RKO (cell line): ENCODE results near the gene CCDC8.
"Not testable (repeated sequence)": the region's sequence is repeated elsewhere in the genome, so short reads cannot be mapped to it uniquely, and the experiment has no call there.

Experiments
- DNase-seq: peaks from one replicate; pipeline ENCODE4 v3.0.0-alpha.2; 2016; ENCODE audit warnings: low spot score

CCDC8 gene

DNA sequence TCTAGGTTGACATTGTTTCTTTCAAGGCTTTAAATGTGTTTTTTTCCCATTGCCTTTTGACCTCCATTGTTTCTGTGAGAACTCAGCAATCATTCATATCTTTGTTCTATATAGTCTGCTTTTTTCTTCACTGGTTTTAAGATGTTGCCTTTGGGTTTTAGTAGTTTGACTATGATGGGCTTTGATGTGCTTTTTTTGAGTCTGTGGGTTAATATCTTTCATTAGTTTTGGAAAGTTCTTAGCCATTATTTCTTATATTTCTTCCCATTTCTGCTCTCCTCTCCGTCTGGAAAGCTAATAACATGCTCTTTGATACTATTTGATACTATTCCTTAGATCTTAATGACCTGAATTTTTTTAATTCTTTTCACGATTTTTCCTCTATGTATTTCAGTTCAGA, 32.7 kb downstream of the CCDC8 start:
- DNase-seq, result no peak

GRCh38 chr19:46378268-46378667, 35.1 kb downstream of the CCDC8 start:
- DNase-seq, result no peak

DNA sequence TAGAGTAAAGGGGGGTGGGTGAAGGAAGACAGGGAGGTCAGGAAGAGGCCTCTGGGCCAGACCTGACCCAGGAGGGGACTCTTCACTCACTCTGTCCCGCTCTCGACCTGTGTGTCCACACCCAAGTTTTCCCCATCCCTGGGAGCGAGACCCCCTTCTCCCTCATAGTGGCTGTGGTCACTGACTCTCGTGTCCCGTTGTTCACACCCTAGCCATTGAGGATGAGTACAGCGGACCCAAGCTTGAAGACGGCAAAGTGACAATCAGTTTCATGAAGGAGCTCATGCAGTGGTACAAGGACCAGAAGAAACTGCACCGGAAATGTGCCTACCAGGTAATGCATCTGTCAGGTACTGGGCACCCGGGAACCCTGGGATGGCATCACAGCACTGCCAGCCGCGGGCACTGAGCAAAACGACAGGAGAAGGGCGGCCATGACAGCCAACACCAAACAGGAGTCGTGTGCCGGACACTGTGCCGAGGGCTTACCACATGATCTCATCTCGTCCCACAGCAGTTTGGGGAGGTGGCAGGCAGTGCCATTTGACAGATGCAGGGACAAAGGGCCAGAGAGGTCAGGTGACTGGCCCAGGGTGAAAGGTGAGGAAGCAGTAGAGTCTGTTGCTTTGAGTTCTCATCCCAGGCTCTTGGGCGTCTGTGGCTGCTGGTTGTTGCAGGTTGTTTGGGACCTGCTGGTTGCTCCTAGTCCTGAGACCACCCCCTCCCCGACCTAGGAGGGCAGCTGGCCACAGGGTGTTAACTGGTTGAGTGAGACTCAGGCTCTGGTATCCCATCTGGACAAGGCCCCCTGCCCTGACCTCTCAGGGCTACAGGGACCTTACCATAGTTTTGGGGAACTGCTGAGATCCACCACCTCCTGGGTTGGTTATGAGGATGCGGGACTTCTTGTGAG, 36.9 kb downstream of the CCDC8 start:
- no peak for DNase-seq

DNA sequence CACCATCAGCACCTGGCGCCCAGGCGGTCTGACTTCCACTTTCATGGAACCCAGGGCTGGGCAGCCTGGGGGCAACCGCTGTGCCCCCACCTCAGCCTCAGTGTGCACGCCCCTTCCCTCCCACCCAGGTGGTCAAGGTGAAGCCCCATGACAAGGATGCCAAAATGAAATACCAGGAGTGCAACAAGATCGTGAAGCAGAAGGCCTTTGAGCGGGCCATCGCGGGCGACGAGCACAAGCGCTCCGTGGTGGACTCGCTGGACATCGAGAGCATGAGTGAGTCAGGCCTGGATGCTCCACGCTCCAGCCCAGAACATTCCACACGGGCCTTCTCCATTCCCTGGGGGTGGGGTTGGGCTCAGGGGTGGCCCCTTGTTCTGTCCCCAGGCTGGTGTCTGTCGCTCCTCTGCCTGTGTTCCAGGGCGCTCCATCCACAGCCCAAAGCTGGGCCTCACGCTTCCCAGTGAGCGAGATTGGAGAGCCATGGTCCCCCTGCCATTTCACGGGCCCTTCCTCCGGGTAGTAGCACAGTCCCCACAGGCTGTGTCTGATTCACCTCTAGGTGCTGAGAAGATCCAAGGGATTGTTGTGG, 37.8 kb downstream of the CCDC8 start:
- not testable (repeated sequence) for DNase-seq

GRCh38 chr19:46374536-46375475, 38.6 kb downstream of the CCDC8 start:
- no peak for DNase-seq

DNA sequence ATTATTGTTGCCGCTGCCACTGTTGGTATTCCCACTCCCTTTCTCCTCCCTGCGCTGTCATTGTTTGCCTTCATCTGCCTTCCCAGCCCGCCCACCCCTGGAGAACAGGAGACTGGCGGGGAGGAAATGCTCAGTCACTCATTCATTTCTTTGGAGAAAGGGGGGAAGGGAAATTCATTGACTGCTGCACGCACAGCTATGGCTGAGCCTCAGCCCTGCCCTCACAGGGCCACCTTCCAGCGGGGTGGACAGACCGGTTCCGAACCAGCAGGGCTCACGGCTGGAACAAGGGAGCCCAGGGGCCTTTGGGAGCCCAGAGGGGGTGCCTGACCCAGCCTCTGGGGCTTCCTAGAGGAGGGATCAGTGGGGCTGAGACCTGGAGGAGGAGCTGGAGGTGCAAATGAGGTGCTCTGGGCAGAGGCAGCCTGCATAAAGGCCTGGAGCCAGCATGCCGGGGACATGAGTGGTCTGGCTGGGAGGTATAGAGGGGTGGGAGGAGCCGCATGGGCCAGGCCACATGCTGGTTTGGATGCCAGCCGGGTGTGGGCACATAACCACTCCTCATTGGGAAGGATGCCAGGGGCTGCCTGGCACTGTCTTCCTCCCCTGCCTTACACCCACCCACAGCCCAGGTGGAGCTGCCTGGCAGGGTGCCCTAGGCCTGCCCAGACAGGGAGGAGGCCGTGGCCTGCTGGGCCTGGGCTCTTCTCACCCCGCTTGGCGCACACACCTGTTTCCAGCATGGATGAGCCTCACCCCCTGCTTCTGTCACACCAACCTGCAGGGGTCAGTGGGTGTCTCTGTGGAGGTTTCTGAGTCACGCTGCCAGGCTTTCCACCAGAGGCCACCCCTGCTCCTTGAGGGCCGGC, 39.6 kb downstream of the CCDC8 start:
- no peak for DNase-seq

GRCh38 chr19:46372901-46373490, 40.4 kb downstream of the CCDC8 start:
- DNase-seq, result no peak

DNA sequence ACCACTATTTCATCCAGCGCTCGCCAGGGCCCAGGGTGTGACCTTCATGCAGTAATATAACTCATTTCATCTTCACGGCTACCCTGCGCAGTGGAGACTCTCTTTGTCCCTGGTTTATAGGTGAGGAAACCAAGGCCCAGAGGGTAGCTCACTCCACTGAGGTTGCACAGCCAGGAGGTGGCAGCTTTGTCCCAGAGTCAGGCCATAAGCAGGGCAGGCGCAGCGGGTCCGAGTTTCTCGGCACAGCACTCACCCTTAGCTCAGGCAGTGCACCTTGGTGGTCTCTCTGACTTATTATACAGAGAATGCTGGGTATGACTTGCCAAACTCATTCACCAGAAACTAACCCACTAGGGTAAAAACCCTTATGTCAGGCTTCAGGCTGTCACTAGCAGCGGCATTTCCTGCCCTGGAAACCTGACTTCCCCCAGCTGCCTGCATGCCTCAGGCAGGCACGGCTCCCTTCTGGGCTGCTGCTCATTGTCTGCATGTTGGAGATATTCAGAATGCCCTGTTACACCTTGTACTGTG, 41.9 kb downstream of the CCDC8 start:
- DNase-seq, result no peak

- no peak for DNase-seq
These were observed 43.5 kb downstream of the CCDC8 start for GRCh38 chr19:46369817-46370216.

GRCh38 chr19:46368116-46368515, 45.2 kb downstream of the CCDC8 start:
- no peak for DNase-seq

- no peak for DNase-seq
These were observed 45.9 kb downstream of the CCDC8 start for GRCh38 chr19:46367426-46367825.

- DNase-seq, result no peak
These were observed 46.6 kb downstream of the CCDC8 start for GRCh38 chr19:46366620-46367292.

DNA sequence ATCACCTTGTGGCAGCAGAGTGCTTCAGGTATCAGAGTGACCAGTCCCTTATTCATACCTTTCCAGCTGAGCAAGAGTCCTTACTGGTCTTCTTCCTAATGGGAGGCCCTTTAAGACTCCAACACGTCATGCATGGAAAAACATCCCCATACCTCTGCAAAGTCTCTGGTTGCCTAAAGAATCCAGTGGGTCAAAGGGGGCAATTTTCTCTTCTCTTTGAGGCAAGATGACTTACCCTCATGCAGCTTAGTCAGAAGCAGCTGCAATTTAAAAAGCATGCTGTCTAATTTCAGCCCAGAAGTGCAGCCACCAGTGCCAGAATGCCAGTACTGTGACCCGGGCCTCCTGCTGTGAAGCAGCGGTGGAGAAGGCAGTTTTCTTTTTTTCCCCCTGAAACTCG, 47.8 kb downstream of the CCDC8 start:
- no peak for DNase-seq

GRCh38 chr19:46364359-46364758, 49.0 kb downstream of the CCDC8 start:
- DNase-seq, result no peak

DNA sequence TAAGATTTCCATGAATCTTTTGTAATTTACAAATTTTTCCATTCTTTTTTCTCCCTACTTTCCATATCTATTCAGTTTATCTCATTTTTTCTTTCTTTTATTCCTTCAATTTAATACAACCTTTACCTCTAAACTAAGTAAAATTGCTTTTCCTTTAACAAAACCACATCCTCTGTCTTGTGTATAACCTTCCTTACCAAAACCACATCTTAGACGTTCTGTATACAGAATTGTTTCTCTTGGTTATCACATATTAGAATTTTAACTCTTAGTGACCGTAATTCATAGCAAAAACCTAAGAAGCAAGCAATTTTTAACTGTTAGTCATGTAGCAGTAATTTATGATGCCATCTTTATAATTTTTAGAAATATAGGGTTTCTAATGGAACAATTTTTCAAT, 51.4 kb downstream of the CCDC8 start:
- DNase-seq, result no peak
